Lung (tissue), 12 donors: ENCODE data around the gene ZNF8. TPM values are rescaled to one million over a fixed set of nuclear protein-coding genes. Genes with fewer than 3 reads are reported as not detected.

Source experiments
- ATAC-seq: fragments of 200-7000 bp; cut with Tn5 transposase; one replicate; pipeline ENCODE4 v1.9.1; 2020; ENCODE audit warnings: moderate number of reproducible peaks; ENCODE audit not compliant: insufficient read depth, low FRiP score
- DNase-seq, 3 donors: peaks; one replicate each; pipeline ENCODE4 v3.0.0-alpha.2; 2013 to 2017
- H3K27ac ChIP-seq, 2 donors: one replicate each; pipeline ENCODE4 v1.5.1; 2013; ENCODE audit warnings: mild to moderate bottlenecking in 2 of 2, moderate library complexity in 2 of 2, control low read depth in 1 of 2, inconsistent platforms in 1 of 2, low read depth in 1 of 2, low read length in 1 of 2
- H3K27me3 ChIP-seq, 3 donors: one replicate each; pipeline ENCODE4 v1.5.1; 2013; ENCODE audit warnings: low read length in 2 of 3; ENCODE audit not compliant: control insufficient read depth in 3 of 3, insufficient read depth in 3 of 3
- H3K36me3 ChIP-seq, 4 donors: one replicate each; pipeline ENCODE4 v1.5.1; 2013; ENCODE audit warnings: low read length in 4 of 4, mild to moderate bottlenecking in 1 of 4, moderate library complexity in 1 of 4; ENCODE audit not compliant: control insufficient read depth in 4 of 4, insufficient read depth in 4 of 4
- H3K4me1 ChIP-seq, 5 donors: one replicate each; pipeline ENCODE4 v1.5.1; 2013; ENCODE audit warnings: low read length in 5 of 5, mild to moderate bottlenecking in 2 of 5, moderate library complexity in 1 of 5; ENCODE audit not compliant: control insufficient read depth in 5 of 5, insufficient read depth in 5 of 5
- H3K4me3 ChIP-seq: one replicate; pipeline ENCODE4 v1.5.1; 2013; ENCODE audit warnings: mild to moderate bottlenecking, control low read depth, moderate library complexity
- H3K9ac ChIP-seq, 2 donors: one replicate each; pipeline ENCODE4 v1.5.1; 2013; ENCODE audit warnings: low read length in 2 of 2, control low read depth in 1 of 2; ENCODE audit not compliant: insufficient read depth in 1 of 2
- H3K9me3 ChIP-seq, 4 donors: one replicate each; pipeline ENCODE4 v1.5.1; 2013; ENCODE audit warnings: low read length in 3 of 4, mild to moderate bottlenecking in 1 of 4, moderate library complexity in 1 of 4; ENCODE audit not compliant: control insufficient read depth in 4 of 4, insufficient read depth in 3 of 4
- WGBS, 2 donors: extraction: QIAGEN DNeasy Blood & Tissue Kit; methylation state at CpG; one replicate each; pipeline ENCODE4 v1.1.7; 2013; 5-methylcytosine and 5-hydroxymethylcytosine counted together
- polyA plus RNA-seq, 2 donors: library from polyadenylated mRNA; stranded (reverse); fragments of 200-250 nt; gene quantifications; one replicate each; pipeline ENCODE4 v1.2.1, GENCODE V29; 2013
- total RNA-seq, 2 donors: library from RNA; depleted of rRNA in 1 of 2; stranded (reverse); fragments of >200 nt in 1 of 2; gene quantifications; one replicate each; pipeline ENCODE4 v1.2.1, GENCODE V29; 2014 to 2021
- TF ChIP-seq, protein P1 (sequence below): IDR thresholded peaks from 2 replicates; pipeline ENCODE4 v1.5.1; 2012; ENCODE audit warnings: mild to moderate bottlenecking; ENCODE audit errors: control extremely low read depth, extremely low read depth
- donor health status: control.
- donor health status: control.
- donor health status: Bipolar disorder and iron deficiency.
- donor health status: healthy.
- donor health status: DM: yes; HTN: yes; CAD: no.

The ZNF8 gene
- total and polyA plus RNA-seq, 4 donors = 1.2 to 8.0 (median 3.5) TPM

- no peaks in the 10 kb centered on the region for H3K27me3 ChIP-seq
- DNase-seq = no peak
- TF ChIP-seq, protein P1, sequence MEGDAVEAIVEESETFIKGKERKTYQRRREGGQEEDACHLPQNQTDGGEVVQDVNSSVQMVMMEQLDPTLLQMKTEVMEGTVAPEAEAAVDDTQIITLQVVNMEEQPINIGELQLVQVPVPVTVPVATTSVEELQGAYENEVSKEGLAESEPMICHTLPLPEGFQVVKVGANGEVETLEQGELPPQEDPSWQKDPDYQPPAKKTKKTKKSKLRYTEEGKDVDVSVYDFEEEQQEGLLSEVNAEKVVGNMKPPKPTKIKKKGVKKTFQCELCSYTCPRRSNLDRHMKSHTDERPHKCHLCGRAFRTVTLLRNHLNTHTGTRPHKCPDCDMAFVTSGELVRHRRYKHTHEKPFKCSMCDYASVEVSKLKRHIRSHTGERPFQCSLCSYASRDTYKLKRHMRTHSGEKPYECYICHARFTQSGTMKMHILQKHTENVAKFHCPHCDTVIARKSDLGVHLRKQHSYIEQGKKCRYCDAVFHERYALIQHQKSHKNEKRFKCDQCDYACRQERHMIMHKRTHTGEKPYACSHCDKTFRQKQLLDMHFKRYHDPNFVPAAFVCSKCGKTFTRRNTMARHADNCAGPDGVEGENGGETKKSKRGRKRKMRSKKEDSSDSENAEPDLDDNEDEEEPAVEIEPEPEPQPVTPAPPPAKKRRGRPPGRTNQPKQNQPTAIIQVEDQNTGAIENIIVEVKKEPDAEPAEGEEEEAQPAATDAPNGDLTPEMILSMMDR = no peak
- no peaks in the 10 kb centered on the region for H3K9me3 ChIP-seq
- no peak for ATAC-seq
- peaks cover 7 to 13% (median 9%) of the 10 kb centered on the region in 5 donors for H3K4me1 ChIP-seq
- H3K36me3 ChIP-seq = peaks cover 0 to 3% (median 1%) of the 10 kb centered on the region in 4 donors
- no peak overlapping the region for H3K4me3 ChIP-seq
- H3K27ac ChIP-seq = no peak overlapping the region
- 92 to 95% methylated on average over 4 of the region's 4 CpGs for WGBS, 2 donors
- H3K9ac ChIP-seq = no peak overlapping the region
These were observed 51.7 kb downstream of the ZNF8 start for GRCh38 chr19:58330458-58330857.

GRCh38 chr19:58332697-58333096, 53.9 kb downstream of the ZNF8 start:
- H3K4me1 ChIP-seq = peaks cover 0 to 7% (median 3%) of the 10 kb centered on the region in 5 donors
- no peak for ATAC-seq
- WGBS, 2 donors = 67 to 82% methylated on average over 1 of the region's 1 CpG
- H3K27me3 ChIP-seq = no peaks in the 10 kb centered on the region
- TF ChIP-seq, protein P1 = no peak
- DNase-seq = no peak
- H3K36me3 ChIP-seq = peaks cover 0 to 14% (median 5%) of the 10 kb centered on the region in 4 donors
- no peak overlapping the region for H3K4me3 ChIP-seq
- H3K9me3 ChIP-seq = no peaks in the 10 kb centered on the region
- H3K27ac ChIP-seq = no peak overlapping the region
- no peak overlapping the region for H3K9ac ChIP-seq

DNA sequence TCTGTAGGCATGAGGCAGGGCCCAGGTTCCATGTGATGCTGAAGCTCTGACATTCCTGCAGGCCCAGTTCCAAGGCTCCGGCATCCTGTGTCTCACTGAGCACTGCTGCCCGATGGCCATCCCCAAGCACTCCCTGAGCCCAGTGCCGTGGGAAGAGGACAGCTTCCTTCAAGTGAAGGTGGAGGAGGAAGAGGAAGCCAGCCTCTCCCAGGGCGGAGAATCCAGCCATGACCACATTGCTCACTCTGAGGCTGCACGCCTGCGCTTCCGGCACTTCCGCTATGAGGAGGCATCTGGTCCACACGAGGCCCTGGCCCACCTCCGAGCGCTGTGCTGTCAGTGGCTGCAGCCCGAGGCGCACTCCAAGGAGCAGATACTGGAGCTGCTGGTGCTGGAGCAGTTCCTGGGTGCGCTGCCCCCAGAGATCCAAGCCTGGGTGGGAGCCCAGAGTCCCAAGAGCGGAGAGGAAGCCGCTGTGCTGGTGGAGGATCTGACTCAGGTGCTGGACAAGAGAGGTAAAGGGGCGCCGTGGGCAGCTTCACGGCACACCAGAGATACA, 56.0 kb downstream of the ZNF8 start:
- H3K36me3 ChIP-seq = peaks cover 0 to 32% (median 19%) of the 10 kb centered on the region in 4 donors

More for the DNA sequence above, 56.0 kb downstream of the ZNF8 start:
- Histone ChIP-seq H3K4me1 (no peaks in the 10 kb centered on the region), H3K27me3 (no peaks in the 10 kb centered on the region), H3K27ac (no peak overlapping the region), H3K4me3 (no peak overlapping the region), H3K9ac (no peak overlapping the region), H3K9me3 (peaks cover 0 to 10% (median 0%) of the 10 kb centered on the region in 4 donors)
- ATAC-seq (no peak), DNase-seq (no peak)
- TF ChIP-seq, protein P1 = no peak
- 94 to 95% methylated on average over 19 of the region's 19 CpGs for WGBS, 2 donors
